GDM1 (cell line): Measurements from ENCODE around the gene DUSP28.
"Not testable (repeated sequence)": the region's sequence is repeated elsewhere in the genome, so short reads cannot be mapped to it uniquely, and the experiment has no call there.

Experiments used
- DNase-seq: peaks from one replicate; lab custom pipeline; 2025; lab: John Stamatoyannopoulos, UW

Gene DUSP28

GRCh38 chr2:240560480-240561324 is 545 bp downstream of the DUSP28 start:
- DNase-seq: peak; percentile 95

- DNase-seq: no peak
Measured at GRCh38 chr2:240561325-240561971, 1.3 kb downstream of the DUSP28 start.

DNA sequence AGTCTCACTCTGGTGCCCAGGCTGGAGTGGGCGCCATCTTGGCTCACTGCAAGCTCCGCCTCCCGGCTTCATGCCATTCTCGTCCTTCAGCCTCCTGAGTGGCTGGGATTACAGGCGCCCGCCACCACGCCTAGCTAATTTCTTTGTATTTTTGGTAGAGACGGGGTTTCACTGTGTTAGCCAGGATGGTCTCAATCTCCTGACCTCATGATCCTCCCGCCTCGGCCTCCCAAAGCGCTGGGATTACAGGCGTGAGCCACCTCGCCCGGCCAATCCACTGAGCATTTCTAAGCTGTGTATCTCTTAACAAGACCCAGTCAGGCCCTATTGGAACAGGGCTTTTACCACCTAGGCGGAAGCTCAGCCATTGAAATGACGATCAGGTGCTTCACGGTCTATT is 3.1 kb downstream of the DUSP28 start:
- DNase-seq: not testable (repeated sequence)

- no peak for DNase-seq
Measured at GRCh38 chr2:240563951-240564560, 3.9 kb downstream of the DUSP28 start.

- DNase-seq: no peak
Measured at GRCh38 chr2:240564561-240565332, 4.6 kb downstream of the DUSP28 start.

- DNase-seq: peak; percentile 95
Measured at GRCh38 chr2:240565333-240566202, 5.4 kb downstream of the DUSP28 start.

DNA sequence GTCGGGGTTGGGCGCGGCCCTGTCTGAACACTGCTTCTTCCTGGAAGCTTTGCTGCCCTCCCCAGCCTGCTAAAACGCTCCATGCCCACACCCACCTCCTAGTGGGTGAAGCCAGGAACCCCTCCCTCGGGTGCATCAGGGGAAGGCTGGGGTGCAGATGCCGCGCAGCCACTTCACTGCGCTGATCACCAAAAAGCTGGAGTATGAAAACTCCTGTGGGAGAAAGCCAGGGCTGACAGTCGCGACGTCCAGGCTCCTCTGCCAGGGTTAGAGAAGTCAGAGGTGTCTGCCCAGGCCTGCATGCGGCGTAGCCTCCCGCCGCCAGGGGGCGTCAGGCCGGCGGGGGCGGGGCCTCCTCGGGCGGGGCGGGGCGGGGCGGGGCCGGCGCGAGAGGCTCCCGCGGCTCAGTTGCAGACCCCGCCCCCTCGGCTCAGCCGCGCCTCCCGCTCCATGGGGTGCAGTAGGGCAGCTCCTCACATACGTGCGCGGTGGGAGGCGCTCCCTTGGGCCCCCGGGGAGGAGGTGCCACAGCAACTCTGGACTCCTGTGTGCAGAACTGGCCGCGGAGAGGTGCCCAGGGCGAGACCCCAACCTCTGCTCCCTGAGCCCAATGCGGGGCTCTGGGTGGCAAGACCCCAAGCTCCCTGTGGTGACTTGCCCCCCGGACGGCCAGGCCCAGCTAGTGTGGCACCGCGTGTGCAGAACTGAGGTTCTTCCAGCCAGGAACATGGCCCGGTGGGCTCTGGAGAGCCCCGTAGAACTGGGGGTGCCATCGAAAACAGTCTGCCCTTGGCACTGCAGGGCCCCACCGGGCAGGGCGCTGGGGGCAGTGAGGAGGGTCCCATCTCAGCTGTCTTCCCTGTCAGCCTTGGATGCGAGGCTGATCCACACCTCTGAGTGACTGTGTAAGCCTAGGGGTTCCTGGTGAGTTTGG is 6.3 kb downstream of the DUSP28 start:
- DNase-seq: peak; percentile 89

- DNase-seq: no peak
Measured at GRCh38 chr2:240567137-240567871, 7.1 kb downstream of the DUSP28 start.

DNA sequence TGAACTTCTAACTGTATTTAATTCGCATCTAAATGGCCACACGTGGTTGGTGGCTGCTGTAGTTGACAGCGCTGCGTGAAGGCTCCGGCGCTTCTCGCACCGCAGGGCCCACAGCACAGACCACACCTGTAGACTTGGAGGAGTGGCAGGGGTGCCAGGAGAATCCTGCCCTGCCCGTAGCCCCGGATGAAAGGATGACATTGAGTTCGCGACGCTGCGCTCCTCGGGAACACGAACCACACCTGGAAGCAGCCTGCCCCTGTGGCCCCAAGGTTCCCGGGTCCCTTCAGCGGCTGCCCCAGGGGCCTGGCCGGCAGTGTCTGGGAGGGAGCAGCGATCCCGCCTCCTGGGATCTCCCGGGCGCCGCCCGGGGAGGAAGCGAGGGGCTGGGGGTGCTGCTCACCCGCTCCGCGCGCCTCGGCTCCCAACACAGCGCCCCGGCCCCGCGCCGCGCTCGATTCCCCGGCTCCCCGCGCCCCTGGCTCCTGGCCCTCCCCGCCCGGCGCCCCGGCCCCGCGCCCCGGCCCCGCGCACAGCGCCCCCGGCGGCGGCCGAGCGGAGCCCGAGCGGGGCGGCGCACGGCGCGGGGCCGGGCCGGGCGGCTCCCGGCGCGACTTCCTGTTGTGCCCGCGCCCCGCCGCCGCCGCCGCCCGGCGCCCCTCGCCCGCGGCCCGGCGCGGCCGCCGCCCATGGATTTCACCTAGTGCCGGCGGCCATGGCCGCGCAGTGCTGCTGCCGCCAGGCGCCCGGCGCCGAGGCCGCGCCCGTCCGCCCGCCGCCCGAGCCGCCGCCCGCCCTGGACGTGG is 7.9 kb downstream of the DUSP28 start, which contains the start of gene RNPEPL1:
TSS of gene RNPEPL1 (plus strand) at position 613 of the 806 bp plus-strand sequence. CDS start at position 716, 103 bp downstream.
- DNase-seq: no peak

GRCh38 chr2:240568678-240569522 is 8.7 kb downstream of the DUSP28 start:
- peak; percentile 61 for DNase-seq

GRCh38 chr2:240569523-240569997 is 9.4 kb downstream of the DUSP28 start:
- DNase-seq: no peak

GRCh38 chr2:240569998-240570530 is 9.9 kb downstream of the DUSP28 start:
- DNase-seq: no peak

- DNase-seq: no peak
Measured at GRCh38 chr2:240570531-240571313, 10.6 kb downstream of the DUSP28 start.

DNA sequence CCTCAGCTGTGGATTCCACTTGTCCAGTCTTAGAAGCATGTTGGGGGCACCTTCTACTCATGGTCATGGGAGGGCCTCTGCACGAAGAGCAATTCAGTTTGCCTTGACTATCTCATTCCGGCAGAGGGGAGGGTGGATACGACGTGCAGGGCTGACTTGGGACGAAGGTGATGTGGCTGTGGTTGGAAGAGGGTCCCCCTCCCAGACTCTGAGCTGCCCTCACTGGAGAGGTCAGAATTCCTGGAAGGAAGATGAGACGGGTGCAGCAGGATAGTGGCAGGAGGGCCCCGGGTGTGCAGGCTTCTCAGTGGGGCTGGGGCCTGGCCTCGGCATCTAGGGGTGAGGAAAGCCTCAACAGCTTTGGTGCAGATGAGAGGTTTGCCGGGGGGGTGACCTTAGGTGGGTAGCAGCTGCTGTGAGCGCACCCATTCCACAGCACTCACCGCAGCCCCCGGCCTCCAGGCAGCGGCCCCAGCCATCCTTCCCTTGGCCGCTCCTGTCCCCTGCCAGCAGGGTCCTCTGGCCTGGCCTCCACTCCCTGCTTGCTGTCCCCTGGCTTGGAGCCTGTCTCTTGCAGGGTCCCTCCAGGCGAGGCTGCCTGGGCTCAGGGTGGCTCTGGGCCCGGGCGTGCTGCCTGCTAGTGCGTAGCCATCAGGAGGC is 11.3 kb downstream of the DUSP28 start:
- no peak for DNase-seq

- no peak for DNase-seq
Measured at GRCh38 chr2:240572141-240573031, 12.2 kb downstream of the DUSP28 start.
